Measurements from ENCODE around the gene SLC16A12.

DNA sequence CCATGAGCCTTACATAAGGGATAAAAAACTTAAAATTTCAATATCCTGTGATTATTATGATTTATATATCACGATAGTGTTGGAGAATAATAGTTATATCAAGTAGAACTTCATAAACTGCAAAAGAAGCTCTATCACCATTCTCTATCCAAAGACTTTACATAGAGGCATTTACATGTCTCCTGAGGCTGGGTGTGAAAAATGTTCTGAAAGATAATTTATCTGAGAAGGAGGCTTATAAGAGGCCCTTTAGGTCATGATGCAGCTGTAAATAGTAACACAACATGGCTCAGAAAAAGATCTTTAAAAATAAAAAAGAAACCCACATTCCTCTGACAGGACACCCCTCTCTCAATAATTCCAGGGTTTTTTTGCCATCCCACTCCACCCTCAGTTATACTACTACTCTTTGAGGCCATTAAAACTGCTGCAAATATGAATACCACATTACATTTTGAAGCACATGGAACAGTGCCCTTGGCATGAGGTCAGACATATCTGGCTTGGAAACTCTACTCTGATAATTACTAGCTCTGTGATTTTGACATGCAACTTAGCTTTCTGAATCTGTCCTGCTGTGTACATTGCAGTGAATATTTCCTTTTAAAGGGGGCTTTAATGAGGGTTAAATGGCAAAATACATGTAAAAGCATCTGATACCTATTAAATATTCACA lies 55.5 kb downstream of the SLC16A12 start:
- no peak for TF ChIP-seq CTCF (conservative IDR thresholded peaks at IDR 0.05; ENCODE audit: low read length)
- no peak for TF ChIP-seq EZH2phosphoT487 (IDR thresholded peaks at IDR 0.05; ENCODE audit: borderline replicate concordance)

All from Loucy (cell line).